B cell (primary cell): Measurements from ENCODE around the gene RASGRF2.

Experiments used
- CTCF ChIP-seq: fragments of 200-600 bp; IDR thresholded peaks from one replicate; pipeline ENCODE4 v1.8.0; 2022; ENCODE audit warnings: antibody characterized with exemption, mild to moderate bottlenecking
- EZH2 ChIP-seq: IDR thresholded peaks from 2 replicates; pipeline ENCODE4 v1.6.1; 2012; ENCODE audit warnings: borderline replicate concordance, low read depth, mild to moderate bottlenecking, moderate library complexity, low read length; ENCODE audit not compliant: insufficient read depth, poor library complexity, severe bottlenecking

- TF ChIP-seq CTCF (no peak), EZH2 (no peak)
Measured at GRCh38 chr5:81070571-81071255, 110.5 kb downstream of the RASGRF2 start.
